WTC11 (cell line): Measurements from ENCODE around the gene ZNF652. TPM values are rescaled to one million over a fixed set of nuclear protein-coding genes. Genes with fewer than 3 reads are reported as not detected.
"Not testable (repeated sequence)": the region's sequence is repeated elsewhere in the genome, so short reads cannot be mapped to it uniquely, and the experiment has no call there.

Experiments
- ATAC-seq: fragments of 200-7000 bp; cut with Tn5 transposase; 2 replicates; pipeline ENCODE4 v1.10.0; 2021; ENCODE audit warnings: mild to moderate bottlenecking, moderate library complexity
- CTCF ChIA-PET: fragments of 300-600 bp; sonication (Branson Sonifier 250); formaldehyde crosslinking; loops from one replicate; lab custom pipeline; 2021; ENCODE audit warnings: antibody characterized with exemption; lab: Charles Lee
- POLR2A ChIA-PET: fragments of 350-600 bp; sonication (Branson Sonifier 250); formaldehyde crosslinking; loops from one replicate; lab custom pipeline; 2021; ENCODE audit warnings: antibody characterized with exemption; lab: Charles Lee
- DNase-seq: peaks from one replicate; pipeline ENCODE4 v3.0.0; 2021; ENCODE audit warnings: low spot score
- H3K27ac Mint-ChIP-seq: 2 replicates; pipeline ENCODE4 v1.8.0; 2021; ENCODE audit warnings: mixed read lengths
- H3K27me3 Mint-ChIP-seq: 2 replicates; pipeline ENCODE4 v1.8.0; 2021; ENCODE audit warnings: low read depth, mild to moderate bottlenecking, moderate library complexity, mixed read lengths
- H3K36me3 Mint-ChIP-seq: 2 replicates; pipeline ENCODE4 v1.8.0; 2021; ENCODE audit warnings: mixed read lengths
- H3K4me1 Mint-ChIP-seq: 2 replicates; pipeline ENCODE4 v1.8.0; 2022; ENCODE audit warnings: mixed read lengths
- H3K4me3 Mint-ChIP-seq: 2 replicates; pipeline ENCODE4 v1.8.0; 2021; ENCODE audit warnings: mild to moderate bottlenecking, moderate library complexity, mixed read lengths
- H3K9me3 Mint-ChIP-seq: 2 replicates; pipeline ENCODE4 v1.8.0; 2021; ENCODE audit warnings: mixed read lengths
- ELF4 ChIP-seq: sonication (generic); formaldehyde crosslinking; IDR thresholded peaks from 2 replicates; pipeline ENCODE4 v1.8.1; 2022; ENCODE audit warnings: low read depth, mild to moderate bottlenecking, moderate library complexity, missing genetic modification reagents
- FOXK1 ChIP-seq: sonication (generic); formaldehyde crosslinking; IDR thresholded peaks from 2 replicates; pipeline ENCODE4 v1.8.0; 2022; ENCODE audit warnings: mild to moderate bottlenecking, moderate library complexity, missing genetic modification reagents
- GABPB1 ChIP-seq: sonication (generic); formaldehyde crosslinking; IDR thresholded peaks from 2 replicates; pipeline ENCODE4 v1.8.1; 2023; ENCODE audit warnings: mild to moderate bottlenecking, missing genetic modification reagents
- JAZF1 ChIP-seq: fragments of 250-450 bp; sonication (Bioruptor Pico); IDR thresholded peaks from 2 replicates; pipeline ENCODE4 v1.9.0; 2021; ENCODE audit warnings: moderate library complexity, mild to moderate bottlenecking, inconsistent platforms
- JUN ChIP-seq: sonication (generic); formaldehyde crosslinking; IDR thresholded peaks from 2 replicates; pipeline ENCODE4 v1.8.0; 2023; ENCODE audit warnings: mild to moderate bottlenecking, missing genetic modification reagents
- NR3C1 ChIP-seq: sonication (generic); formaldehyde crosslinking; conservative IDR thresholded peaks from 2 replicates; pipeline ENCODE4 v1.8.1; 2023; ENCODE audit warnings: low read depth, mild to moderate bottlenecking, missing genetic modification reagents
- PRRX2 ChIP-seq: fragments of 250-450 bp; sonication (Bioruptor Pico); IDR thresholded peaks from 2 replicates; pipeline ENCODE4 v1.8.0; 2021; ENCODE audit warnings: mild to moderate bottlenecking
- RORB ChIP-seq: fragments of 250-450 bp; sonication (Bioruptor Pico); IDR thresholded peaks from 2 replicates; pipeline ENCODE4 v1.9.0; 2021; ENCODE audit warnings: mild to moderate bottlenecking
- SMAD3 ChIP-seq: sonication (generic); formaldehyde crosslinking; IDR thresholded peaks from 2 replicates; pipeline ENCODE4 v1.8.0; 2022; ENCODE audit warnings: missing genetic modification reagents, mild to moderate bottlenecking, borderline replicate concordance
- TEAD4 ChIP-seq: sonication (generic); formaldehyde crosslinking; IDR thresholded peaks from 2 replicates; pipeline ENCODE4 v1.8.0; 2022; ENCODE audit warnings: mild to moderate bottlenecking, missing genetic modification reagents
- TP53 ChIP-seq: sonication (generic); formaldehyde crosslinking; IDR thresholded peaks from 2 replicates; pipeline ENCODE4 v1.8.1; 2023; ENCODE audit warnings: mild to moderate bottlenecking, missing genetic modification reagents
- ZNF121 ChIP-seq: sonication (generic); formaldehyde crosslinking; IDR thresholded peaks from 2 replicates; pipeline ENCODE4 v1.8.0; 2023; ENCODE audit warnings: missing genetic modification reagents
- ZNF232 ChIP-seq: sonication (generic); formaldehyde crosslinking; IDR thresholded peaks from 2 replicates; pipeline ENCODE4 v1.8.0; 2022; ENCODE audit warnings: mild to moderate bottlenecking, missing genetic modification reagents
- total RNA-seq: library from RNA; stranded (reverse); gene quantifications from 3 replicates; pipeline ENCODE4 v1.2.3, GENCODE V29; 2021
- TF ChIP-seq, protein P1 (sequence below): sonication (generic); formaldehyde crosslinking; IDR thresholded peaks from 2 replicates; pipeline ENCODE4 v1.8.0; 2022; ENCODE audit warnings: mild to moderate bottlenecking, missing genetic modification reagents
- TF ChIP-seq, protein P2 (sequence below): sonication (generic); formaldehyde crosslinking; conservative IDR thresholded peaks from 2 replicates; pipeline ENCODE4 v1.8.1; 2022; ENCODE audit warnings: mild to moderate bottlenecking, missing genetic modification reagents
- TF ChIP-seq, protein P3 (sequence below): sonication (generic); formaldehyde crosslinking; IDR thresholded peaks from 2 replicates; pipeline ENCODE4 v1.8.1; 2023; ENCODE audit warnings: mild to moderate bottlenecking, missing genetic modification reagents, moderate library complexity
- TF ChIP-seq, protein P4 (sequence below): sonication (generic); formaldehyde crosslinking; IDR thresholded peaks from 2 replicates; pipeline ENCODE4 v1.8.1; 2023; ENCODE audit warnings: mild to moderate bottlenecking, missing genetic modification reagents
- TF ChIP-seq, protein P5 (sequence below): sonication (generic); formaldehyde crosslinking; IDR thresholded peaks from 2 replicates; pipeline ENCODE4 v1.8.0; 2023; ENCODE audit warnings: mild to moderate bottlenecking, missing genetic modification reagents
- TF ChIP-seq, protein P6 (sequence below): fragments of 250-450 bp; sonication (Bioruptor Pico); IDR thresholded peaks from 2 replicates; pipeline ENCODE4 v1.9.0; 2021; ENCODE audit warnings: mild to moderate bottlenecking, borderline replicate concordance

Gene ZNF652
- total RNA-seq, 1 experiment from 2014 or later, result 40.8 TPM

DNA sequence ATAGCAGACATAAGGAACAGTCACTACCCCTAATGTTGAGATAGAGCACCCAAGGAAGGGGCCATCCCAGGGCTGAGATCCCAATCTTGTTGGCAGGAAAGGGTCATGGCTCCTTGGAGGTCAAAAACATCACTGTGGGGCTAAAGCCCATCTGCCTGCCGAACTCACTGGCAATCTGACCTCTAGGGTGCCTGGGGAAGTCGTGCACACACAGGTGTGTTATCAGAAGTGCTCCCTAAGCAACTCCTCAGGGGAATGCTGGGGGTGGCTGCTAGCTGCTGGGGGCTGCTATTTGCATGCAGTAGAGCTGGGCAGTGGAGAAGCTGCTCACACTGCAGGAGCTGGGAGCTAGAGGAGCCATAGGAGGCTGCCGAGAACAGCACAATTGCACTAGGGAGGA is 84.0 kb downstream of the ZNF652 start (continued):
- TF ChIP-seq, protein P1, sequence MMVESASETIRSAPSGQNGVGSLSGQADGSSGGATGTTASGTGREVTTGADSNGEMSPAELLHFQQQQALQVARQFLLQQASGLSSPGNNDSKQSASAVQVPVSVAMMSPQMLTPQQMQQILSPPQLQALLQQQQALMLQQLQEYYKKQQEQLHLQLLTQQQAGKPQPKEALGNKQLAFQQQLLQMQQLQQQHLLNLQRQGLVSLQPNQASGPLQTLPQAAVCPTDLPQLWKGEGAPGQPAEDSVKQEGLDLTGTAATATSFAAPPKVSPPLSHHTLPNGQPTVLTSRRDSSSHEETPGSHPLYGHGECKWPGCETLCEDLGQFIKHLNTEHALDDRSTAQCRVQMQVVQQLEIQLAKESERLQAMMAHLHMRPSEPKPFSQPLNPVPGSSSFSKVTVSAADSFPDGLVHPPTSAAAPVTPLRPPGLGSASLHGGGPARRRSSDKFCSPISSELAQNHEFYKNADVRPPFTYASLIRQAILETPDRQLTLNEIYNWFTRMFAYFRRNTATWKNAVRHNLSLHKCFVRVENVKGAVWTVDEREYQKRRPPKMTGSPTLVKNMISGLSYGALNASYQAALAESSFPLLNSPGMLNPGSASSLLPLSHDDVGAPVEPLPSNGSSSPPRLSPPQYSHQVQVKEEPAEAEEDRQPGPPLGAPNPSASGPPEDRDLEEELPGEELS (CRISPR knock-in tag), result no peak
- no peak for TF ChIP-seq JAZF1 (CRISPR knock-in tag)
- no peak for TF ChIP-seq SMAD3
- TF ChIP-seq, protein P2, sequence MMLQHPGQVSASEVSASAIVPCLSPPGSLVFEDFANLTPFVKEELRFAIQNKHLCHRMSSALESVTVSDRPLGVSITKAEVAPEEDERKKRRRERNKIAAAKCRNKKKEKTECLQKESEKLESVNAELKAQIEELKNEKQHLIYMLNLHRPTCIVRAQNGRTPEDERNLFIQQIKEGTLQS (CRISPR knock-in tag), result no peak
- TF ChIP-seq RORB (CRISPR knock-in tag), result no peak

DNA sequence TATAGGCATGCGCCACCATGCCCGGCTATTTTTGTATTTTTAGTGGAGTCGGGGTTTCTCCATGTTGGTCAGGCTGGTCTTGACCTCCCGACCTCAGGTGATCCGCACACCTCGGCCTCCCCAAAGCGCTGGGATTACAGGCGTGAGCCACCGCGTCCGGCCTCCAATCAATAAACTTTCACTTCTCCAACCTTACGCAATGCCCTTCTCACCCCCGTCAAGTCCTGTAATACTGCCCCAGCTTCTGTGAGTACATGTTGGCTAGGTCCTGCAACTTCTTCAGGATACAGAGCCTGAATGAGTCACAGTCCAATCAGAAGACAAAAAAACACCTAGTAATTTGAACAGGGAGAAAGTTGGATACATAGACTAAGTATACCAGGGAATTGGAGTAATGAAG is 84.4 kb downstream of the ZNF652 start:
- peaks cover 23% of the 10 kb centered on the region for H3K4me1 Mint-ChIP-seq
- no peak for DNase-seq
- peak overlapping the region; percentile 5; the same call in 1 of the 2 replicates for H3K27ac Mint-ChIP-seq
- ChIA-PET POLR2A (no interaction called here), CTCF (interaction anchor here (1.8 to 3.1 kb wide), 3 partner anchors 13 to 23 kb away, joined by 6 to 29 read pairs (median 19); no protein-coding TSS in a partner anchor)
- TF ChIP-seq ELF4 (CRISPR knock-in tag) (no peak), GABPB1 (0 out of 2 replicates have a peak, but pooled peaks have one; percentile 29)
- H3K27me3 Mint-ChIP-seq, result no peaks in the 10 kb centered on the region; the same call in 1 of the 2 replicates
- H3K9me3 Mint-ChIP-seq, result no peaks in the 10 kb centered on the region
- H3K36me3 Mint-ChIP-seq, result no peaks in the 10 kb centered on the region
- no peak overlapping the region for H3K4me3 Mint-ChIP-seq
- no peak for ATAC-seq

DNA sequence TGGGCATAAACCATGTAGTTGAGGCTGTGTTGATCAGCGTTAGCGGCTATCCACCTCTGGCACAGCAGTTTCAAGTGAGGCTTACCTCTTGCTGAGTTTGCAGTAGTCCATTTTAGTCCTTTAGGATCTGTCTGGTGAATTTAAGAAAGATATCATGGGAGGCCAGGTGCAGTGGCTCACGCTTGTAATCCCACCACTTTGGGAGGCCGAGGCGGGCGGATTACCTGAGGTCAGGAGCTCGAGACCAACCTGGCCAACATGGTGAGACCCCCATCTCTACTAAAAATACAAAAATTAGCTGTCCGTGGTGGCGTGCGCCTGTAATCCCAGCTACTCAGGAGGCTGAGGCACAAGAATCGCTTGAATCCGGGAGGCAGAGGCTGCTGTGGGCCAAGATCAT is 86.1 kb downstream of the ZNF652 start:
- CTCF ChIA-PET, result interaction anchor here (0.6 to 3.1 kb wide), 22 partner anchors 8 to 721 kb away, joined by 3 to 29 read pairs (median 6); partner anchors contain the start of gene PHOSPHO1
- ATAC-seq, H3K9me3 Mint-ChIP-seq, H3K27me3 Mint-ChIP-seq, H3K27ac Mint-ChIP-seq, H3K36me3 Mint-ChIP-seq, DNase-seq, POLR2A ChIA-PET, H3K4me3 Mint-ChIP-seq: not testable (repeated sequence)
- peaks cover 23% of the 10 kb centered on the region for H3K4me1 Mint-ChIP-seq

DNA sequence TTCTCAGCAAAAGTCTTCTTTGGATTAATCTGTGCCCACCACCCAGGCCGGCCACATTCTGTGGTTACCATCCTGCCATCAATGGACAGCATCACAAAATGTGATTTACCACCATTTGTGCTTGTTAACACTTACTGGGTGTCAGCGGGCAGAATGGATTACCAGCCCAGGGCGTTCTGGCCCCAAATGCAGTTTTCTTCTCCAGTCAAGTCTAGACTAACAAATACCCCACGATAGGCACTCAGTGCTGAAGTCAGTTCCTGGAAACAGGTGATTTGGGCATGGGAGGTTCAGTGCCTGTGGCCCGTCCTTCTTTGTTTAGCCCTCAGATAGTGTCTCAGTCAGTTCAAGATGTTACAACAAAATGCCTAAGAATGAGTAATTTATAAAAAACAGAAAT is 92.7 kb downstream of the ZNF652 start:
- POLR2A ChIA-PET, result no interaction called here
- no peaks in the 10 kb centered on the region for H3K9me3 Mint-ChIP-seq
- H3K27me3 Mint-ChIP-seq, result no peaks in the 10 kb centered on the region
- no peaks in the 10 kb centered on the region for H3K36me3 Mint-ChIP-seq
- no peaks in the 10 kb centered on the region for H3K4me1 Mint-ChIP-seq
- no peak for DNase-seq
- H3K27ac Mint-ChIP-seq, result no peak overlapping the region
- H3K4me3 Mint-ChIP-seq, result no peak overlapping the region
- CTCF ChIA-PET, result no interaction called here
- ATAC-seq, result no peak
- TF ChIP-seq FOXK1 (no peak), NR3C1 (no peak), TEAD4 (CRISPR knock-in tag) (no peak), JUN (CRISPR knock-in tag) (no peak), ZNF232 (no peak), PRRX2 (no peak), ZNF121 (no peak), TP53 (CRISPR knock-in tag) (no peak)
- TF ChIP-seq, protein P3, sequence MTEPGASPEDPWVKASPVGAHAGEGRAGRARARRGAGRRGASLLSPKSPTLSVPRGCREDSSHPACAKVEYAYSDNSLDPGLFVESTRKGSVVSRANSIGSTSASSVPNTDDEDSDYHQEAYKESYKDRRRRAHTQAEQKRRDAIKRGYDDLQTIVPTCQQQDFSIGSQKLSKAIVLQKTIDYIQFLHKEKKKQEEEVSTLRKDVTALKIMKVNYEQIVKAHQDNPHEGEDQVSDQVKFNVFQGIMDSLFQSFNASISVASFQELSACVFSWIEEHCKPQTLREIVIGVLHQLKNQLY (CRISPR knock-in tag), result no peak
- TF ChIP-seq, protein P4, sequence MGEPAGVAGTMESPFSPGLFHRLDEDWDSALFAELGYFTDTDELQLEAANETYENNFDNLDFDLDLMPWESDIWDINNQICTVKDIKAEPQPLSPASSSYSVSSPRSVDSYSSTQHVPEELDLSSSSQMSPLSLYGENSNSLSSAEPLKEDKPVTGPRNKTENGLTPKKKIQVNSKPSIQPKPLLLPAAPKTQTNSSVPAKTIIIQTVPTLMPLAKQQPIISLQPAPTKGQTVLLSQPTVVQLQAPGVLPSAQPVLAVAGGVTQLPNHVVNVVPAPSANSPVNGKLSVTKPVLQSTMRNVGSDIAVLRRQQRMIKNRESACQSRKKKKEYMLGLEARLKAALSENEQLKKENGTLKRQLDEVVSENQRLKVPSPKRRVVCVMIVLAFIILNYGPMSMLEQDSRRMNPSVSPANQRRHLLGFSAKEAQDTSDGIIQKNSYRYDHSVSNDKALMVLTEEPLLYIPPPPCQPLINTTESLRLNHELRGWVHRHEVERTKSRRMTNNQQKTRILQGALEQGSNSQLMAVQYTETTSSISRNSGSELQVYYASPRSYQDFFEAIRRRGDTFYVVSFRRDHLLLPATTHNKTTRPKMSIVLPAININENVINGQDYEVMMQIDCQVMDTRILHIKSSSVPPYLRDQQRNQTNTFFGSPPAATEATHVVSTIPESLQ, result no peak
- TF ChIP-seq, protein P5, sequence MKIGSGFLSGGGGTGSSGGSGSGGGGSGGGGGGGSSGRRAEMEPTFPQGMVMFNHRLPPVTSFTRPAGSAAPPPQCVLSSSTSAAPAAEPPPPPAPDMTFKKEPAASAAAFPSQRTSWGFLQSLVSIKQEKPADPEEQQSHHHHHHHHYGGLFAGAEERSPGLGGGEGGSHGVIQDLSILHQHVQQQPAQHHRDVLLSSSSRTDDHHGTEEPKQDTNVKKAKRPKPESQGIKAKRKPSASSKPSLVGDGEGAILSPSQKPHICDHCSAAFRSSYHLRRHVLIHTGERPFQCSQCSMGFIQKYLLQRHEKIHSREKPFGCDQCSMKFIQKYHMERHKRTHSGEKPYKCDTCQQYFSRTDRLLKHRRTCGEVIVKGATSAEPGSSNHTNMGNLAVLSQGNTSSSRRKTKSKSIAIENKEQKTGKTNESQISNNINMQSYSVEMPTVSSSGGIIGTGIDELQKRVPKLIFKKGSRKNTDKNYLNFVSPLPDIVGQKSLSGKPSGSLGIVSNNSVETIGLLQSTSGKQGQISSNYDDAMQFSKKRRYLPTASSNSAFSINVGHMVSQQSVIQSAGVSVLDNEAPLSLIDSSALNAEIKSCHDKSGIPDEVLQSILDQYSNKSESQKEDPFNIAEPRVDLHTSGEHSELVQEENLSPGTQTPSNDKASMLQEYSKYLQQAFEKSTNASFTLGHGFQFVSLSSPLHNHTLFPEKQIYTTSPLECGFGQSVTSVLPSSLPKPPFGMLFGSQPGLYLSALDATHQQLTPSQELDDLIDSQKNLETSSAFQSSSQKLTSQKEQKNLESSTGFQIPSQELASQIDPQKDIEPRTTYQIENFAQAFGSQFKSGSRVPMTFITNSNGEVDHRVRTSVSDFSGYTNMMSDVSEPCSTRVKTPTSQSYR (CRISPR knock-in tag), result no peak
- TF ChIP-seq, protein P6, sequence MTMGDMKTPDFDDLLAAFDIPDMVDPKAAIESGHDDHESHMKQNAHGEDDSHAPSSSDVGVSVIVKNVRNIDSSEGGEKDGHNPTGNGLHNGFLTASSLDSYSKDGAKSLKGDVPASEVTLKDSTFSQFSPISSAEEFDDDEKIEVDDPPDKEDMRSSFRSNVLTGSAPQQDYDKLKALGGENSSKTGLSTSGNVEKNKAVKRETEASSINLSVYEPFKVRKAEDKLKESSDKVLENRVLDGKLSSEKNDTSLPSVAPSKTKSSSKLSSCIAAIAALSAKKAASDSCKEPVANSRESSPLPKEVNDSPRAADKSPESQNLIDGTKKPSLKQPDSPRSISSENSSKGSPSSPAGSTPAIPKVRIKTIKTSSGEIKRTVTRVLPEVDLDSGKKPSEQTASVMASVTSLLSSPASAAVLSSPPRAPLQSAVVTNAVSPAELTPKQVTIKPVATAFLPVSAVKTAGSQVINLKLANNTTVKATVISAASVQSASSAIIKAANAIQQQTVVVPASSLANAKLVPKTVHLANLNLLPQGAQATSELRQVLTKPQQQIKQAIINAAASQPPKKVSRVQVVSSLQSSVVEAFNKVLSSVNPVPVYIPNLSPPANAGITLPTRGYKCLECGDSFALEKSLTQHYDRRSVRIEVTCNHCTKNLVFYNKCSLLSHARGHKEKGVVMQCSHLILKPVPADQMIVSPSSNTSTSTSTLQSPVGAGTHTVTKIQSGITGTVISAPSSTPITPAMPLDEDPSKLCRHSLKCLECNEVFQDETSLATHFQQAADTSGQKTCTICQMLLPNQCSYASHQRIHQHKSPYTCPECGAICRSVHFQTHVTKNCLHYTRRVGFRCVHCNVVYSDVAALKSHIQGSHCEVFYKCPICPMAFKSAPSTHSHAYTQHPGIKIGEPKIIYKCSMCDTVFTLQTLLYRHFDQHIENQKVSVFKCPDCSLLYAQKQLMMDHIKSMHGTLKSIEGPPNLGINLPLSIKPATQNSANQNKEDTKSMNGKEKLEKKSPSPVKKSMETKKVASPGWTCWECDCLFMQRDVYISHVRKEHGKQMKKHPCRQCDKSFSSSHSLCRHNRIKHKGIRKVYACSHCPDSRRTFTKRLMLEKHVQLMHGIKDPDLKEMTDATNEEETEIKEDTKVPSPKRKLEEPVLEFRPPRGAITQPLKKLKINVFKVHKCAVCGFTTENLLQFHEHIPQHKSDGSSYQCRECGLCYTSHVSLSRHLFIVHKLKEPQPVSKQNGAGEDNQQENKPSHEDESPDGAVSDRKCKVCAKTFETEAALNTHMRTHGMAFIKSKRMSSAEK (CRISPR knock-in tag), result no peak
